Esophagus muscularis mucosa (tissue), 4 donors: ENCODE measurements around the gene SCTR. TPM values are rescaled to one million over a fixed set of nuclear protein-coding genes. Genes with fewer than 3 reads are reported as not detected.
A peak's percentile ranks its signal among the peaks of the same experiment; 100 is the strongest.

ENCODE experiments used
- DNase-seq: peaks from one replicate; pipeline ENCODE4 v3.0.0-alpha.2; 2017; ENCODE audit errors: extremely low spot score
- H3K27ac ChIP-seq, 4 donors: fragments of 200-600 bp; sonication (generic); replicated peaks in 1 of 4; 1 replicate in 3 of 4; 2 replicates in 1 of 4; pipeline ENCODE4 v1.5.1; 2016 to 2019; ENCODE audit warnings: mild to moderate bottlenecking in 1 of 4
- H3K27me3 ChIP-seq, 4 donors: fragments of 200-600 bp; sonication (generic); one replicate each; pipeline versions ENCODE4 v1.5.1 to v1.6.0; 2016 to 2019
- H3K36me3 ChIP-seq, 4 donors: fragments of 200-600 bp; sonication (generic); one replicate each; pipeline ENCODE4 v1.5.1; 2016 to 2019
- H3K4me1 ChIP-seq, 4 donors: fragments of 200-600 bp; sonication (generic); one replicate each; pipeline ENCODE4 v1.5.1; 2016 to 2019
- H3K4me3 ChIP-seq, 4 donors: fragments of 200-600 bp; sonication (generic); 1 replicate in 2 of 4; 2 replicates in 2 of 4; pipeline ENCODE4 v1.5.1; 2016 to 2019; ENCODE audit warnings: mild to moderate bottlenecking in 4 of 4, moderate library complexity in 1 of 4
- H3K9me3 ChIP-seq, 4 donors: fragments of 200-600 bp; sonication (generic); 1 replicate in 3 of 4; 2 replicates in 1 of 4; pipeline ENCODE4 v1.5.1; 2016 to 2019
- CTCF ChIP-seq, 3 experiments: fragments of 200-600 bp in 2 of 3; fragments of 450-650 bp in 1 of 3; sonication (generic) in 2 of 3; IDR thresholded peaks; one replicate each; pipeline ENCODE4 v1.5.1; 2017 to 2019; ENCODE audit warnings: antibody characterized with exemption in 3 of 3, mild to moderate bottlenecking in 2 of 3, moderate library complexity in 1 of 3
- EP300 ChIP-seq: sonication (generic); formaldehyde crosslinking; IDR thresholded peaks from one replicate; pipeline ENCODE4 v1.6.1; 2017; ENCODE audit warnings: antibody characterized with exemption
- POLR2A ChIP-seq: fragments of 450-650 bp; IDR thresholded peaks from one replicate; pipeline ENCODE4 v1.6.1; 2017; ENCODE audit warnings: antibody characterized with exemption, moderate library complexity, mild to moderate bottlenecking, low read depth
- POLR2AphosphoS5 ChIP-seq, 2 donors: sonication (generic); formaldehyde crosslinking; IDR thresholded peaks; one replicate each; pipeline ENCODE4 v1.6.1; 2017; ENCODE audit warnings: antibody characterized with exemption in 2 of 2
- WGBS: methylation state at CpG from one replicate; pipeline ENCODE4 v1.1.5; 2018; 5-methylcytosine and 5-hydroxymethylcytosine counted together
- intact Hi-C: fragments of 100-400 bp; cut with DNase I; formaldehyde crosslinking; loops from one replicate; pipeline ENCODE4 v1.15.1; 2023
- total RNA-seq, 4 donors: library from RNA; depleted of rRNA; stranded (reverse); fragments of >200 nt; gene quantifications; one replicate each; pipeline versions ENCODE4 v1.1.0 to v1.2.1, GENCODE V29; 2016

SCTR gene
- total RNA-seq, 4 donors from 2014 or later, result not detected

GRCh38 chr2:119490106-119490505, 34.2 kb downstream of the SCTR start:
- Histone ChIP-seq H3K36me3 (no peaks in the 10 kb centered on the region), H3K27me3 (peaks cover 0 to 4% (median 0%) of the 10 kb centered on the region in 4 donors), H3K9me3 (no peaks in the 10 kb centered on the region), H3K4me3 (no peak overlapping the region), H3K27ac (no peak overlapping the region), H3K4me1 (peaks cover 19 to 51% (median 27%) of the 10 kb centered on the region in 4 donors)
- DNase-seq, result peak; percentile 88
- 87% methylated on average over 8 of the region's 8 CpGs for WGBS
- TF ChIP-seq POLR2AphosphoS5 (IDR thresholded peaks at IDR 0.05), result no peak
- TF ChIP-seq EP300, result no peak
- no peak for TF ChIP-seq POLR2A
- no peak for TF ChIP-seq CTCF (IDR thresholded peaks at IDR 0.05)
- intact Hi-C loops, result no loop called here

GRCh38 chr2:119489232-119489952, 34.9 kb downstream of the SCTR start:
- Histone ChIP-seq H3K27me3 (peaks cover 0 to 4% (median 0%) of the 10 kb centered on the region in 4 donors), H3K27ac (no peak overlapping the region), H3K9me3 (no peaks in the 10 kb centered on the region), H3K4me3 (no peak overlapping the region), H3K36me3 (no peaks in the 10 kb centered on the region), H3K4me1 (peaks cover 25 to 56% (median 30%) of the 10 kb centered on the region in 4 donors)
- intact Hi-C loops, result no loop called here
- WGBS, result 86% methylated on average over 10 of the region's 10 CpGs
- DNase-seq, result peak; percentile 78
- TF ChIP-seq CTCF (IDR thresholded peaks at IDR 0.05) (no peak), EP300 (no peak), POLR2A (no peak), POLR2AphosphoS5 (IDR thresholded peaks at IDR 0.05) (no peak)

- WGBS, result 92% methylated on average over 22 of the region's 24 CpGs
- peak; percentile 86 for DNase-seq
- Histone ChIP-seq H3K27me3 (peaks cover 0 to 4% (median 0%) of the 10 kb centered on the region in 4 donors), H3K9me3 (no peaks in the 10 kb centered on the region), H3K4me1 (peaks cover 25 to 61% (median 30%) of the 10 kb centered on the region in 4 donors), H3K36me3 (no peaks in the 10 kb centered on the region), H3K4me3 (no peak overlapping the region), H3K27ac (no peak overlapping the region)
- intact Hi-C loops, result no loop called here
- TF ChIP-seq CTCF (IDR thresholded peaks at IDR 0.05) (no peak), EP300 (no peak), POLR2AphosphoS5 (IDR thresholded peaks at IDR 0.05) (no peak), POLR2A (no peak)
Measured at GRCh38 chr2:119488245-119489214, 35.8 kb downstream of the SCTR start.

GRCh38 chr2:119487434-119488244, 36.6 kb downstream of the SCTR start:
- Histone ChIP-seq H3K4me3 (no peak overlapping the region), H3K36me3 (no peaks in the 10 kb centered on the region), H3K27me3 (peaks cover 0 to 4% (median 0%) of the 10 kb centered on the region in 4 donors), H3K9me3 (no peaks in the 10 kb centered on the region), H3K4me1 (peaks cover 25 to 60% (median 30%) of the 10 kb centered on the region in 4 donors), H3K27ac (no peak overlapping the region)
- intact Hi-C loops, result no loop called here
- WGBS, result 66% methylated on average over 9 of the region's 9 CpGs
- peak; percentile 90 for DNase-seq
- no peak for TF ChIP-seq EP300
- no peak for TF ChIP-seq POLR2A
- no peak for TF ChIP-seq POLR2AphosphoS5 (IDR thresholded peaks at IDR 0.05)
- TF ChIP-seq CTCF (IDR thresholded peaks at IDR 0.05), result no peak
